Measurements from ENCODE around the gene C1orf50.
A peak's percentile ranks its signal among the peaks of the same experiment; 100 is the strongest.
"Not testable (repeated sequence)": the region's sequence is repeated elsewhere in the genome, so short reads cannot be mapped to it uniquely, and the experiment has no call there.

C1orf50 gene

GRCh38 chr1:42766741-42767509, at the start of gene C1orf50, which contains the start of gene P3H1:
Gene C1orf50 (plus strand): TSS chr1:42767249. CDS start chr1:42767312, 63 bp downstream.
Gene P3H1 (minus strand): TSS chr1:42767028. CDS start chr1:42766971, 57 bp downstream.
- peak; percentile 100 for DNase-seq (ENCODE audit: low read depth)

- no peak for DNase-seq (ENCODE audit: low read depth)
Measured at GRCh38 chr1:42720868-42721267, 46.2 kb upstream of the C1orf50 start.

GRCh38 chr1:42721926-42722325, 45.1 kb upstream of the C1orf50 start:
- no peak for DNase-seq (ENCODE audit: low read depth)

GRCh38 chr1:42722403-42722802, 44.6 kb upstream of the C1orf50 start:
- DNase-seq (ENCODE audit: low read depth): not testable (repeated sequence)

- no peak for DNase-seq (ENCODE audit: low read depth)
Measured at GRCh38 chr1:42723511-42723910, 43.5 kb upstream of the C1orf50 start.

GRCh38 chr1:42725820-42726219, 41.2 kb upstream of the C1orf50 start:
- not testable (repeated sequence) for DNase-seq (ENCODE audit: low read depth)

GRCh38 chr1:42730002-42730401, 37.0 kb upstream of the C1orf50 start:
- DNase-seq (ENCODE audit: low read depth): no peak

GRCh38 chr1:42730988-42731387, 36.1 kb upstream of the C1orf50 start:
- DNase-seq (ENCODE audit: low read depth): no peak

GRCh38 chr1:42731585-42731984, 35.5 kb upstream of the C1orf50 start:
- no peak for DNase-seq (ENCODE audit: low read depth)

GRCh38 chr1:42732126-42732680, 34.8 kb upstream of the C1orf50 start:
- DNase-seq (ENCODE audit: low read depth): no peak

GRCh38 chr1:42733415-42734200, 33.4 kb upstream of the C1orf50 start:
- no peak for DNase-seq (ENCODE audit: low read depth)

- DNase-seq (ENCODE audit: low read depth): no peak
Measured at GRCh38 chr1:42734201-42735035, 32.6 kb upstream of the C1orf50 start.

GRCh38 chr1:42735056-42735455, 32.0 kb upstream of the C1orf50 start:
- DNase-seq (ENCODE audit: low read depth): no peak

- no peak for DNase-seq (ENCODE audit: low read depth)
Measured at GRCh38 chr1:42735477-42736105, 31.5 kb upstream of the C1orf50 start.

GRCh38 chr1:42736152-42736551, 30.9 kb upstream of the C1orf50 start:
- DNase-seq (ENCODE audit: low read depth): no peak

GRCh38 chr1:42736571-42737200, 30.4 kb upstream of the C1orf50 start:
- DNase-seq (ENCODE audit: low read depth): no peak

GRCh38 chr1:42737257-42737656, 29.8 kb upstream of the C1orf50 start:
- no peak for DNase-seq (ENCODE audit: low read depth)

- DNase-seq (ENCODE audit: low read depth): no peak
Measured at GRCh38 chr1:42737986-42738677, 28.9 kb upstream of the C1orf50 start.

GRCh38 chr1:42738678-42739226, 28.3 kb upstream of the C1orf50 start:
- no peak for DNase-seq (ENCODE audit: low read depth)

Measured in T-helper 22 cell (primary cell).